Measurements from ENCODE around the gene ASPSCR1. TPM values are rescaled to one million over a fixed set of nuclear protein-coding genes. Genes with fewer than 3 reads are reported as not detected.

Gene ASPSCR1
- total and polyA plus RNA-seq, 2 of the 8 experiments (the other 6 are each of a cell fraction or from before 2014, with no cell fraction given): 33.3 to 43.7 TPM

- TF ChIP-seq SIRT6 (IDR thresholded peaks at IDR 0.05; ENCODE audit: low read length) (no peak), POLR2A (IDR thresholded peaks at IDR 0.05; ENCODE audit: control extremely low read depth in 1 of 2, low read depth in 2 of 2, low read length in 2 of 2) (no peak), EGR1 (IDR thresholded peaks at IDR 0.05; ENCODE audit: borderline replicate concordance, low read depth, low read length) (no peak), CTBP2 (IDR thresholded peaks at IDR 0.05; ENCODE audit: borderline replicate concordance, insufficient read depth, insufficient read length, low read length) (no peak), CBX5 (IDR thresholded peaks at IDR 0.05; ENCODE audit: low read depth, low read length) (no peak), KDM4A (IDR thresholded peaks at IDR 0.05; ENCODE audit: low read depth, low read length, severe bottlenecking) (no peak), POLR2AphosphoS5 (IDR thresholded peaks at IDR 0.05; ENCODE audit: low read depth, low read length) (no peak), RAD21 (IDR thresholded peaks at IDR 0.05 in 1 of 2, conservative IDR thresholded peaks at IDR 0.05 in 1 of 2; ENCODE audit: low read depth in 2 of 2, low read length in 2 of 2) (no peak)
Observed at GRCh38 chr17:81973432-81973831, 4.0 kb upstream of the ASPSCR1 start (continued).
